ENCODE data around the gene SLC44A1. TPM values are rescaled to one million over a fixed set of nuclear protein-coding genes. Genes with fewer than 3 reads are reported as not detected.

SLC44A1 gene
- total and polyA plus RNA-seq, 2 of the 13 experiments (the other 11 are each of a cell fraction or from before 2014, with no cell fraction given), result 21.4 to 40.8 TPM

GRCh38 chr9:105244003-105244733 is at the start of gene SLC44A1 (continued):
- TF ChIP-seq ATF5 (CRISPR knock-in tag; IDR thresholded peaks at IDR 0.05; ENCODE audit: low read depth), result no peak
- no peak for TF ChIP-seq ZNF674 (CRISPR knock-in tag; IDR thresholded peaks at IDR 0.05; ENCODE audit: low read depth)
- TF ChIP-seq, protein P1, sequence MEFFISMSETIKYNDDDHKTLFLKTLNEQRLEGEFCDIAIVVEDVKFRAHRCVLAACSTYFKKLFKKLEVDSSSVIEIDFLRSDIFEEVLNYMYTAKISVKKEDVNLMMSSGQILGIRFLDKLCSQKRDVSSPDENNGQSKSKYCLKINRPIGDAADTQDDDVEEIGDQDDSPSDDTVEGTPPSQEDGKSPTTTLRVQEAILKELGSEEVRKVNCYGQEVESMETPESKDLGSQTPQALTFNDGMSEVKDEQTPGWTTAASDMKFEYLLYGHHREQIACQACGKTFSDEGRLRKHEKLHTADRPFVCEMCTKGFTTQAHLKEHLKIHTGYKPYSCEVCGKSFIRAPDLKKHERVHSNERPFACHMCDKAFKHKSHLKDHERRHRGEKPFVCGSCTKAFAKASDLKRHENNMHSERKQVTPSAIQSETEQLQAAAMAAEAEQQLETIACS (CRISPR knock-in tag; IDR thresholded peaks at IDR 0.05), result peak; percentile 71
- TF ChIP-seq NR2F6 (IDR thresholded peaks at IDR 0.05), result no peak
- TF ChIP-seq NR2F6 (CRISPR knock-in tag; IDR thresholded peaks at IDR 0.05), result peak; percentile 74
- TF ChIP-seq, protein P2, sequence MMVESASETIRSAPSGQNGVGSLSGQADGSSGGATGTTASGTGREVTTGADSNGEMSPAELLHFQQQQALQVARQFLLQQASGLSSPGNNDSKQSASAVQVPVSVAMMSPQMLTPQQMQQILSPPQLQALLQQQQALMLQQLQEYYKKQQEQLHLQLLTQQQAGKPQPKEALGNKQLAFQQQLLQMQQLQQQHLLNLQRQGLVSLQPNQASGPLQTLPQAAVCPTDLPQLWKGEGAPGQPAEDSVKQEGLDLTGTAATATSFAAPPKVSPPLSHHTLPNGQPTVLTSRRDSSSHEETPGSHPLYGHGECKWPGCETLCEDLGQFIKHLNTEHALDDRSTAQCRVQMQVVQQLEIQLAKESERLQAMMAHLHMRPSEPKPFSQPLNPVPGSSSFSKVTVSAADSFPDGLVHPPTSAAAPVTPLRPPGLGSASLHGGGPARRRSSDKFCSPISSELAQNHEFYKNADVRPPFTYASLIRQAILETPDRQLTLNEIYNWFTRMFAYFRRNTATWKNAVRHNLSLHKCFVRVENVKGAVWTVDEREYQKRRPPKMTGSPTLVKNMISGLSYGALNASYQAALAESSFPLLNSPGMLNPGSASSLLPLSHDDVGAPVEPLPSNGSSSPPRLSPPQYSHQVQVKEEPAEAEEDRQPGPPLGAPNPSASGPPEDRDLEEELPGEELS (CRISPR knock-in tag; IDR thresholded peaks at IDR 0.05), result peak; percentile 90
- TF ChIP-seq TBX2 (CRISPR knock-in tag; IDR thresholded peaks at IDR 0.05; ENCODE audit: borderline replicate concordance), result peak; percentile 96
- TF ChIP-seq SOX13 (IDR thresholded peaks at IDR 0.05), result peak; percentile 23; the same call in 1 of the 2 replicates
- peak in 1 of 2 experiments; percentile 80; a peak in 2 of 4 replicates for TF ChIP-seq SOX13 (CRISPR knock-in tag; conservative IDR thresholded peaks at IDR 0.05 in 1 of 2, IDR thresholded peaks at IDR 0.05 in 1 of 2)
- TF ChIP-seq ARID4A (CRISPR knock-in tag; IDR thresholded peaks at IDR 0.05; ENCODE audit: borderline replicate concordance), result peak; percentile 89; the same call in 1 of the 2 replicates
- TF ChIP-seq ZNF552 (CRISPR knock-in tag; IDR thresholded peaks at IDR 0.05; ENCODE audit: borderline replicate concordance), result peak; percentile 96
- TF ChIP-seq SP5 (CRISPR knock-in tag; IDR thresholded peaks at IDR 0.05; ENCODE audit: borderline replicate concordance, low read depth), result peak; percentile 83
- no peak for TF ChIP-seq ARNT (IDR thresholded peaks at IDR 0.05)
- TF ChIP-seq U2AF1 (optimal IDR thresholded peaks at IDR 0.05; ENCODE audit: low read depth, low read length), result no peak
- TF ChIP-seq ZNF331 (CRISPR knock-in tag; IDR thresholded peaks at IDR 0.05), result peak; percentile 95
- peak; percentile 64; the same call in 1 of the 2 replicates for TF ChIP-seq KLF15 (CRISPR knock-in tag; IDR thresholded peaks at IDR 0.05; ENCODE audit: borderline replicate concordance)
- peak; percentile 96 for TF ChIP-seq ZMAT3 (CRISPR knock-in tag; conservative IDR thresholded peaks at IDR 0.05)
- TF ChIP-seq MAFF (IDR thresholded peaks at IDR 0.05; ENCODE audit: low read depth, low read length), result no peak
- peak; percentile 98 for TF ChIP-seq PTBP1 (IDR thresholded peaks at IDR 0.05; ENCODE audit: low read depth, low read length, poor library complexity, severe bottlenecking)
- peak; percentile 64 for TF ChIP-seq RARA (CRISPR knock-in tag; IDR thresholded peaks at IDR 0.05)
- TF ChIP-seq, protein P3, sequence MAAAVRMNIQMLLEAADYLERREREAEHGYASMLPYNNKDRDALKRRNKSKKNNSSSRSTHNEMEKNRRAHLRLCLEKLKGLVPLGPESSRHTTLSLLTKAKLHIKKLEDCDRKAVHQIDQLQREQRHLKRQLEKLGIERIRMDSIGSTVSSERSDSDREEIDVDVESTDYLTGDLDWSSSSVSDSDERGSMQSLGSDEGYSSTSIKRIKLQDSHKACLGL (CRISPR knock-in tag; IDR thresholded peaks at IDR 0.05), result peak; percentile 84; the same call in 1 of the 2 replicates
- TF ChIP-seq MTF1 (CRISPR knock-in tag; IDR thresholded peaks at IDR 0.05), result no peak; the same call in 1 of the 2 replicates
